ENCODE results near the gene ISM1.

GRCh38 chr20:13341737-13342393 lies 120.8 kb downstream of the ISM1 start:
- TF ChIP-seq, protein P1, sequence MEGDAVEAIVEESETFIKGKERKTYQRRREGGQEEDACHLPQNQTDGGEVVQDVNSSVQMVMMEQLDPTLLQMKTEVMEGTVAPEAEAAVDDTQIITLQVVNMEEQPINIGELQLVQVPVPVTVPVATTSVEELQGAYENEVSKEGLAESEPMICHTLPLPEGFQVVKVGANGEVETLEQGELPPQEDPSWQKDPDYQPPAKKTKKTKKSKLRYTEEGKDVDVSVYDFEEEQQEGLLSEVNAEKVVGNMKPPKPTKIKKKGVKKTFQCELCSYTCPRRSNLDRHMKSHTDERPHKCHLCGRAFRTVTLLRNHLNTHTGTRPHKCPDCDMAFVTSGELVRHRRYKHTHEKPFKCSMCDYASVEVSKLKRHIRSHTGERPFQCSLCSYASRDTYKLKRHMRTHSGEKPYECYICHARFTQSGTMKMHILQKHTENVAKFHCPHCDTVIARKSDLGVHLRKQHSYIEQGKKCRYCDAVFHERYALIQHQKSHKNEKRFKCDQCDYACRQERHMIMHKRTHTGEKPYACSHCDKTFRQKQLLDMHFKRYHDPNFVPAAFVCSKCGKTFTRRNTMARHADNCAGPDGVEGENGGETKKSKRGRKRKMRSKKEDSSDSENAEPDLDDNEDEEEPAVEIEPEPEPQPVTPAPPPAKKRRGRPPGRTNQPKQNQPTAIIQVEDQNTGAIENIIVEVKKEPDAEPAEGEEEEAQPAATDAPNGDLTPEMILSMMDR (conservative IDR thresholded peaks at IDR 0.05; ENCODE audit: low read depth in 2 of 2) = no peak
- TF ChIP-seq STAT1 (IDR thresholded peaks at IDR 0.05; ENCODE audit: unreplicated experiment) (no peak), JUNB (IDR thresholded peaks at IDR 0.05; ENCODE audit: unreplicated experiment) (no peak), EZH2 (IDR thresholded peaks at IDR 0.05; ENCODE audit: low read depth, unreplicated experiment) (no peak), POLR2AphosphoS5 (IDR thresholded peaks at IDR 0.05; ENCODE audit: low read depth) (no peak), ETS1 (IDR thresholded peaks at IDR 0.05) (no peak), ZNF114 (CRISPR knock-in tag; IDR thresholded peaks at IDR 0.05) (no peak), EZH2phosphoT487 (IDR thresholded peaks at IDR 0.05; ENCODE audit: unreplicated experiment) (no peak)
